H9 (cell line): ENCODE measurements around the gene ENPP1. TPM values are rescaled to one million over a fixed set of nuclear protein-coding genes. Genes with fewer than 3 reads are reported as not detected.

Experiments
- DNase-seq: peaks from one replicate; pipeline ENCODE4 v3.0.0-alpha.2; 2017
- H2AFZ ChIP-seq: one replicate; pipeline ENCODE4 v1.6.1; 2013; ENCODE audit warnings: mild to moderate bottlenecking, low read length, control low read depth, moderate library complexity
- H2AK5ac ChIP-seq: 2 replicates; pipeline ENCODE4 v1.6.1; 2013; ENCODE audit warnings: low read length, control low read depth, mixed read lengths; ENCODE audit not compliant: insufficient read length
- H2BK120ac ChIP-seq: one replicate; pipeline ENCODE4 v1.6.1; 2013; ENCODE audit warnings: low read depth, mild to moderate bottlenecking, low read length, control low read depth, inconsistent platforms; ENCODE audit not compliant: poor library complexity, severe bottlenecking
- H2BK12ac ChIP-seq: 2 replicates; pipeline ENCODE4 v1.6.1; 2013; ENCODE audit warnings: low read length, control low read depth, mixed read lengths, low read depth; ENCODE audit not compliant: insufficient read length
- H2BK15ac ChIP-seq: 2 replicates; pipeline ENCODE4 v1.6.1; 2013; ENCODE audit warnings: low read depth, low read length, control low read depth
- H2BK20ac ChIP-seq: one replicate; pipeline ENCODE4 v1.6.1; 2013; ENCODE audit warnings: low read depth, mild to moderate bottlenecking, low read length, control low read depth, inconsistent platforms; ENCODE audit not compliant: poor library complexity, severe bottlenecking
- H2BK5ac ChIP-seq: 2 replicates; pipeline ENCODE4 v1.6.1; 2013; ENCODE audit warnings: low read length, control low read depth, mixed read lengths; ENCODE audit not compliant: insufficient read length
- H3K14ac ChIP-seq: 2 replicates; pipeline ENCODE4 v1.6.1; 2013; ENCODE audit warnings: low read length, control low read depth; ENCODE audit not compliant: insufficient read depth
- H3K18ac ChIP-seq: 2 replicates; pipeline ENCODE4 v1.6.1; 2013; ENCODE audit warnings: low read depth, mild to moderate bottlenecking, mixed read lengths, low read length, control low read depth; ENCODE audit not compliant: insufficient read length
- H3K23ac ChIP-seq: 2 replicates; pipeline ENCODE4 v1.6.1; 2013; ENCODE audit warnings: low read length, control low read depth, mixed read lengths, low read depth; ENCODE audit not compliant: insufficient read length
- H3K23me2 ChIP-seq: 2 replicates; pipeline ENCODE4 v1.6.1; 2013; ENCODE audit warnings: low read depth, mild to moderate bottlenecking, mixed read lengths, low read length, control low read depth; ENCODE audit not compliant: insufficient read length, poor library complexity, severe bottlenecking
- H3K27ac ChIP-seq: 2 replicates; pipeline ENCODE4 v1.5.1; 2013; ENCODE audit warnings: low read length, control low read depth, mixed read lengths, low read depth; ENCODE audit not compliant: insufficient read length
- H3K27me3 ChIP-seq: 2 replicates; pipeline ENCODE4 v1.6.1; 2013; ENCODE audit warnings: low read length, control low read depth, inconsistent platforms; ENCODE audit not compliant: insufficient read depth
- H3K4ac ChIP-seq: 2 replicates; pipeline ENCODE4 v1.6.1; 2013; ENCODE audit warnings: low read depth, mild to moderate bottlenecking, control low read depth, inconsistent platforms, low read length, moderate library complexity
- H3K4me1 ChIP-seq: 2 replicates; pipeline ENCODE4 v1.6.1; 2013; ENCODE audit warnings: low read length, control low read depth, inconsistent platforms; ENCODE audit not compliant: insufficient read depth
- H3K4me2 ChIP-seq: 2 replicates; pipeline ENCODE4 v1.6.1; 2013; ENCODE audit warnings: low read length, control low read depth, mixed read lengths; ENCODE audit not compliant: insufficient read length, insufficient read depth
- H3K56ac ChIP-seq: 2 replicates; pipeline ENCODE4 v1.6.1; 2013; ENCODE audit warnings: low read depth, mild to moderate bottlenecking, mixed read lengths, low read length, control low read depth; ENCODE audit not compliant: insufficient read length
- H3K79me1 ChIP-seq: 2 replicates; pipeline ENCODE4 v1.6.1; 2013; ENCODE audit warnings: low read depth, mild to moderate bottlenecking, moderate library complexity, low read length, control low read depth, inconsistent platforms; ENCODE audit not compliant: insufficient read depth, poor library complexity, severe bottlenecking
- H3K79me2 ChIP-seq: 2 replicates; pipeline ENCODE4 v1.6.1; 2013; ENCODE audit warnings: low read length, control low read depth, inconsistent platforms; ENCODE audit not compliant: insufficient read depth
- H3K9ac ChIP-seq: 2 replicates; pipeline ENCODE4 v1.6.1; 2013; ENCODE audit warnings: low read length, control low read depth, mixed read lengths; ENCODE audit not compliant: insufficient read length; ENCODE audit errors: extremely low read depth
- H3K9me3 ChIP-seq: one replicate; pipeline ENCODE4 v1.6.1; 2013; ENCODE audit warnings: low read depth, low read length, inconsistent platforms; ENCODE audit not compliant: control insufficient read depth
- H3T11ph ChIP-seq: one replicate; pipeline ENCODE4 v1.6.1; 2013; ENCODE audit warnings: mild to moderate bottlenecking, low read length, control low read depth, inconsistent platforms
- H4K20me1 ChIP-seq: one replicate; pipeline ENCODE4 v1.6.1; 2013; ENCODE audit not compliant: control insufficient read depth, insufficient read length, insufficient read depth
- H4K5ac ChIP-seq: 2 replicates; pipeline ENCODE4 v1.6.1; 2013; ENCODE audit warnings: low read depth, mild to moderate bottlenecking, mixed read lengths, low read length, control low read depth; ENCODE audit not compliant: insufficient read length
- H4K8ac ChIP-seq: replicated peaks from 2 replicates; pipeline ENCODE4 v1.6.1; 2013; ENCODE audit warnings: low read length, control low read depth, mixed read lengths, low read depth; ENCODE audit not compliant: insufficient read length
- H4K91ac ChIP-seq: 2 replicates; pipeline ENCODE4 v1.6.1; 2013; ENCODE audit warnings: low read depth, mild to moderate bottlenecking, moderate library complexity, mixed read lengths, low read length, control low read depth; ENCODE audit not compliant: insufficient read length
- H3K27ac Mint-ChIP-seq, 3 experiments: 2 replicates in 2 of 3; 3 replicates in 1 of 3; pipeline ENCODE4 v1.8.0; 2020 to 2021; ENCODE audit warnings: mixed read lengths in 3 of 3, mild to moderate bottlenecking in 1 of 3, moderate library complexity in 1 of 3
- H3K27me3 Mint-ChIP-seq: 2 replicates; pipeline ENCODE4 v1.8.0; 2021; ENCODE audit warnings: low read depth, mild to moderate bottlenecking, moderate library complexity, mixed read lengths
- H3K36me3 Mint-ChIP-seq, 3 experiments: 2 replicates in 2 of 3; 3 replicates in 1 of 3; pipeline ENCODE4 v1.8.0; 2020 to 2021; ENCODE audit warnings: low read depth in 3 of 3, mixed read lengths in 3 of 3; ENCODE audit not compliant: insufficient read depth in 1 of 3
- H3K4me1 Mint-ChIP-seq, 2 experiments: 2 replicates each; pipeline ENCODE4 v1.8.0; 2020; ENCODE audit warnings: mixed read lengths in 2 of 2
- H3K4me3 Mint-ChIP-seq, 2 experiments: 2 replicates in 1 of 2; 3 replicates in 1 of 2; pipeline ENCODE4 v1.8.0; 2020 to 2021; ENCODE audit warnings: mild to moderate bottlenecking in 2 of 2, mixed read lengths in 2 of 2, moderate library complexity in 1 of 2
- H3K9me3 Mint-ChIP-seq, 2 experiments: 2 replicates in 1 of 2; 3 replicates in 1 of 2; pipeline ENCODE4 v1.8.0; 2020; ENCODE audit warnings: mild to moderate bottlenecking in 2 of 2, mixed read lengths in 2 of 2, moderate library complexity in 1 of 2
- WGBS: extraction: QIAGEN DNeasy Blood & Tissue Kit; methylation state at CpG from one replicate; pipeline ENCODE4 v1.1.7; 2013; ENCODE audit warnings: missing lambda C conversion rate, low lambda C conversion rate, mixed read lengths; ENCODE audit not compliant: insufficient read length; ENCODE audit errors: extremely low coverage; 5-methylcytosine and 5-hydroxymethylcytosine counted together
- total RNA-seq: library from RNA; stranded (reverse); gene quantifications from 2 replicates; pipeline ENCODE4 v1.2.1, GENCODE V29; 2021
- TF ChIP-seq, protein P1 (sequence below): fragments of 200-600 bp; sonication (generic); conservative IDR thresholded peaks from 3 replicates; pipeline ENCODE4 v1.8.0; 2021; ENCODE audit warnings: antibody characterized with exemption, mild to moderate bottlenecking

Gene ENPP1
- total RNA-seq, 1 experiment from 2014 or later: 22.5 TPM

DNA sequence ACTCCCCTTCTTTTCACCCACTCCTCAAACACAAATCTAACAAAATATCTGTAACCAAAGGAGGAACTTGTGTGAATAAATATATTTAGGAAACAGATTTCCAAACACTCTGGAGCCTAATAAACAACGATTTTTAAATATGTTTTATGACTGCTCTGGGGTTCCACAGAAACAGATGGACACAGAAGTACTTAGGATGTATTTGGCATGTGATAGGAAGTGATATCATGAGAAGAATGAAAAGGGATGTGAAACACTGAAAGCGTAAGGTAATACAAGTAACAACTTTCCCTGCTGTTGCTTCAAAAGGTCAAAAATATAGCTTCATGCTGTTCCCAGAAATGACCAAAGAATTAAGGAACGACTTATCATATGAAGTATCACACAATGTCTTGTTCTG is 26.1 kb upstream of the ENPP1 start:
- no peaks in the 10 kb centered on the region for H4K20me1 ChIP-seq
- no peak overlapping the region for H3T11ph ChIP-seq
- Mint-ChIP-seq H3K4me3 (no peak overlapping the region), H3K9me3 (no peaks in the 10 kb centered on the region), H3K4me1 (peaks cover 0 to 3% of the 10 kb centered on the region in 2 experiments; a peak in 1 of 4 replicates), H3K27me3 (peaks cover 14% of the 10 kb centered on the region), H3K36me3 (no peaks in the 10 kb centered on the region), H3K27ac (no peak overlapping the region; a peak in 1 of 7 replicates)
- no peaks in the 10 kb centered on the region for H3K9me3 ChIP-seq
- no CpG with 5 or more reads among the region's 3 CpGs for WGBS
- no peak overlapping the region for H4K5ac ChIP-seq
- no peak overlapping the region for H4K91ac ChIP-seq
- no peaks in the 10 kb centered on the region for H3K79me1 ChIP-seq
- H4K8ac ChIP-seq: no peak overlapping the region
- no peak overlapping the region for H3K23ac ChIP-seq
- H3K14ac ChIP-seq: no peak overlapping the region
- H2BK20ac ChIP-seq: no peak overlapping the region
- no peaks in the 10 kb centered on the region for H3K79me2 ChIP-seq
- no peak for DNase-seq
- H3K27ac ChIP-seq: no peak overlapping the region
- no peaks in the 10 kb centered on the region for H3K23me2 ChIP-seq
- no peak overlapping the region for H3K4me2 ChIP-seq
- H3K4ac ChIP-seq: no peak overlapping the region
- H3K9ac ChIP-seq: no peak overlapping the region
- H2AK5ac ChIP-seq: no peak overlapping the region
- no peak overlapping the region for H3K18ac ChIP-seq
- no peak overlapping the region for H3K56ac ChIP-seq
- no peaks in the 10 kb centered on the region for H3K4me1 ChIP-seq
- no peak overlapping the region for H2BK15ac ChIP-seq
- no peak overlapping the region for H2BK5ac ChIP-seq
- H2AFZ ChIP-seq: no peak overlapping the region
- no peak overlapping the region for H2BK12ac ChIP-seq
- TF ChIP-seq, protein P1, sequence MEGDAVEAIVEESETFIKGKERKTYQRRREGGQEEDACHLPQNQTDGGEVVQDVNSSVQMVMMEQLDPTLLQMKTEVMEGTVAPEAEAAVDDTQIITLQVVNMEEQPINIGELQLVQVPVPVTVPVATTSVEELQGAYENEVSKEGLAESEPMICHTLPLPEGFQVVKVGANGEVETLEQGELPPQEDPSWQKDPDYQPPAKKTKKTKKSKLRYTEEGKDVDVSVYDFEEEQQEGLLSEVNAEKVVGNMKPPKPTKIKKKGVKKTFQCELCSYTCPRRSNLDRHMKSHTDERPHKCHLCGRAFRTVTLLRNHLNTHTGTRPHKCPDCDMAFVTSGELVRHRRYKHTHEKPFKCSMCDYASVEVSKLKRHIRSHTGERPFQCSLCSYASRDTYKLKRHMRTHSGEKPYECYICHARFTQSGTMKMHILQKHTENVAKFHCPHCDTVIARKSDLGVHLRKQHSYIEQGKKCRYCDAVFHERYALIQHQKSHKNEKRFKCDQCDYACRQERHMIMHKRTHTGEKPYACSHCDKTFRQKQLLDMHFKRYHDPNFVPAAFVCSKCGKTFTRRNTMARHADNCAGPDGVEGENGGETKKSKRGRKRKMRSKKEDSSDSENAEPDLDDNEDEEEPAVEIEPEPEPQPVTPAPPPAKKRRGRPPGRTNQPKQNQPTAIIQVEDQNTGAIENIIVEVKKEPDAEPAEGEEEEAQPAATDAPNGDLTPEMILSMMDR: no peak
- H2BK120ac ChIP-seq: no peak overlapping the region
- H3K27me3 ChIP-seq: 0 out of 2 replicates have a peak, but pooled peaks cover 2% of the 10 kb centered on the region
